IMR-90 (cell line): ENCODE measurements around the gene SLC16A4. TPM values are rescaled to one million over a fixed set of nuclear protein-coding genes. Genes with fewer than 3 reads are reported as not detected.

Experiments used
- ATAC-seq: fragments of 200-7000 bp; cut with Tn5 transposase; 2 replicates; pipeline ENCODE4 v1.9.1; 2020; ENCODE audit warnings: low read depth, mild to moderate bottlenecking, moderate library complexity
- BruUV-seq: library from RNA; stranded (reverse); fragments of 400-500 nt; replicated peaks from 2 replicates; lab custom pipeline; 2021; lab: Mats Ljungman, UMichigan
- CTCF ChIA-PET: fragments of 300-600 bp; formaldehyde crosslinking; extraction: SDS; loops from one replicate; lab custom pipeline; 2021; ENCODE audit warnings: antibody characterized with exemption; lab: Yijun Ruan, JAX
- POLR2A ChIA-PET: fragments of 300-600 bp; sonication (Branson Sonifier 250); formaldehyde crosslinking; loops from one replicate; lab custom pipeline; 2022; ENCODE audit warnings: antibody characterized with exemption; ENCODE audit not compliant: unreplicated experiment; lab: Charles Lee
- DNase-seq: peaks from one replicate; pipeline ENCODE4 v3.0.0; 2013
- H2AFZ ChIP-seq: replicated peaks from 2 replicates; pipeline ENCODE3; 2013; ENCODE audit warnings: low read length, mild to moderate bottlenecking; ENCODE audit not compliant: poor library complexity
- H2AK5ac ChIP-seq: 2 replicates; pipeline ENCODE4 v1.6.1; 2013; ENCODE audit warnings: low read depth, low read length, inconsistent platforms
- H2AK9ac ChIP-seq: replicated peaks from 2 replicates; pipeline ENCODE3; 2013; ENCODE audit warnings: mild to moderate bottlenecking, low read depth, low read length, moderate library complexity; ENCODE audit not compliant: poor library complexity
- H2BK120ac ChIP-seq: 2 replicates; pipeline ENCODE4 v1.6.1; 2013; ENCODE audit warnings: low read depth, low read length, inconsistent platforms
- H2BK15ac ChIP-seq: 3 replicates; pipeline ENCODE4 v1.6.1; 2013; ENCODE audit warnings: low read depth, low read length, inconsistent platforms
- H2BK20ac ChIP-seq: 2 replicates; pipeline ENCODE4 v1.6.1; 2013; ENCODE audit warnings: low read depth, mild to moderate bottlenecking, inconsistent platforms, low read length, moderate library complexity
- H2BK5ac ChIP-seq: 2 replicates; pipeline ENCODE4 v1.6.1; 2013; ENCODE audit warnings: mild to moderate bottlenecking, low read depth, low read length, inconsistent platforms; ENCODE audit not compliant: poor library complexity, severe bottlenecking
- H3K14ac ChIP-seq: replicated peaks from 2 replicates; pipeline ENCODE4 v1.6.1; 2013; ENCODE audit warnings: low read depth, low read length, inconsistent platforms
- H3K18ac ChIP-seq: 2 replicates; pipeline ENCODE4 v1.6.1; 2013; ENCODE audit warnings: low read depth, low read length, control low read depth
- H3K23ac ChIP-seq: 2 replicates; pipeline ENCODE4 v1.6.1; 2013; ENCODE audit warnings: low read depth, low read length, inconsistent platforms
- H3K27ac ChIP-seq: 2 replicates; pipeline ENCODE4 v1.5.1; 2013; ENCODE audit warnings: mild to moderate bottlenecking, control low read depth, low read length; ENCODE audit not compliant: insufficient read depth
- H3K27me3 ChIP-seq: 2 replicates; pipeline ENCODE4 v1.6.1; 2013; ENCODE audit warnings: low read length; ENCODE audit not compliant: control insufficient read depth, insufficient read depth
- H3K36me3 ChIP-seq: 2 replicates; pipeline ENCODE4 v1.6.1; 2013; ENCODE audit warnings: low read length, mixed read lengths; ENCODE audit not compliant: control insufficient read depth, insufficient read depth
- H3K4ac ChIP-seq: 2 replicates; pipeline ENCODE4 v1.6.1; 2013; ENCODE audit warnings: low read depth, low read length, inconsistent platforms
- H3K4me1 ChIP-seq: 2 replicates; pipeline ENCODE4 v1.6.1; 2013; ENCODE audit warnings: low read length, mixed read lengths; ENCODE audit not compliant: control insufficient read depth, insufficient read depth
- H3K4me2 ChIP-seq: 2 replicates; pipeline ENCODE4 v1.6.1; 2013; ENCODE audit warnings: low read depth, mild to moderate bottlenecking, control low read depth, low read length, moderate library complexity
- H3K4me3 ChIP-seq: 2 replicates; pipeline ENCODE4 v1.5.1; 2013; ENCODE audit warnings: low read depth, mild to moderate bottlenecking, control low read depth, low read length, moderate library complexity; ENCODE audit not compliant: insufficient read depth
- H3K56ac ChIP-seq: 2 replicates; pipeline ENCODE4 v1.6.1; 2013; ENCODE audit warnings: low read length, inconsistent platforms; ENCODE audit not compliant: insufficient read depth; ENCODE audit errors: extremely low read depth
- H3K79me1 ChIP-seq, 2 experiments: 2 replicates each; pipeline ENCODE4 v1.6.1; 2013; ENCODE audit warnings: low read length in 2 of 2, inconsistent platforms in 1 of 2, low read depth in 1 of 2
- H3K9ac ChIP-seq: 2 replicates; pipeline ENCODE4 v1.6.1; 2013; ENCODE audit warnings: low read depth, low read length, control low read depth
- H3K9me1 ChIP-seq: 2 replicates; pipeline ENCODE4 v1.6.1; 2013; ENCODE audit warnings: low read length, inconsistent platforms; ENCODE audit not compliant: insufficient read depth
- H3K9me3 ChIP-seq: 2 replicates; pipeline ENCODE4 v1.6.1; 2013; ENCODE audit warnings: low read length; ENCODE audit not compliant: control insufficient read depth, insufficient read depth
- H4K20me1 ChIP-seq: 2 replicates; pipeline ENCODE4 v1.6.1; 2013; ENCODE audit warnings: low read length, inconsistent platforms; ENCODE audit not compliant: insufficient read depth
- H4K5ac ChIP-seq: 2 replicates; pipeline ENCODE4 v1.6.1; 2013; ENCODE audit warnings: mild to moderate bottlenecking, low read depth, low read length, control low read depth
- H4K8ac ChIP-seq, 2 experiments: 2 replicates each; pipeline ENCODE4 v1.6.1; 2013; ENCODE audit warnings: low read depth in 2 of 2, low read length in 2 of 2, control low read depth in 1 of 2, inconsistent platforms in 1 of 2
- H4K91ac ChIP-seq: 2 replicates; pipeline ENCODE4 v1.6.1; 2013; ENCODE audit warnings: low read depth, low read length, inconsistent platforms; ENCODE audit not compliant: insufficient read depth
- BHLHE40 ChIP-seq: fragments of 150-350 bp; IDR thresholded peaks from 2 replicates; pipeline ENCODE4 v1.6.1; 2016; ENCODE audit warnings: mild to moderate bottlenecking, low read depth, low read length
- CHD1 ChIP-seq: IDR thresholded peaks from 2 replicates; pipeline ENCODE4 v1.6.1; 2012; ENCODE audit warnings: low read depth, low read length, improper control_type of control experiment
- FOS ChIP-seq: fragments of 150-350 bp; IDR thresholded peaks from 2 replicates; pipeline ENCODE4 v1.6.1; 2016; ENCODE audit warnings: low read depth, low read length
- MXI1 ChIP-seq: IDR thresholded peaks from 2 replicates; pipeline ENCODE4 v1.6.1; 2012; ENCODE audit warnings: low read depth, mild to moderate bottlenecking, low read length, moderate library complexity, borderline replicate concordance
- RCOR1 ChIP-seq: IDR thresholded peaks from 2 replicates; pipeline ENCODE4 v1.6.1; 2012; ENCODE audit warnings: mild to moderate bottlenecking, low read length, improper control_type of control experiment; ENCODE audit not compliant: insufficient replicate concordance
- RFX5 ChIP-seq: IDR thresholded peaks from 2 replicates; pipeline ENCODE4 v1.8.0; 2012; ENCODE audit warnings: low read depth, mild to moderate bottlenecking, low read length, moderate library complexity
- SMC3 ChIP-seq: fragments of 150-350 bp; IDR thresholded peaks from 2 replicates; pipeline ENCODE4 v1.6.1; 2016; ENCODE audit warnings: low read depth, mild to moderate bottlenecking, antibody characterized with exemption, low read length, moderate library complexity
- WGBS, 2 experiments: methylation state at CpG; one replicate each; pipeline versions ENCODE4 v1.1.5 to v1.1.7; 2013; ENCODE audit warnings: missing lambda C conversion rate in 2 of 2; ENCODE audit not compliant: insufficient read length in 1 of 2; ENCODE audit errors: extremely low coverage in 2 of 2; 5-methylcytosine and 5-hydroxymethylcytosine counted together
- dilution Hi-C: fragments of 300-500 bp; cut with HindIII; formaldehyde crosslinking; loops from one replicate; pipeline ENCODE4 v1.14.3; 2018; ENCODE audit warnings: low sequenced_read_pairs; ENCODE audit not compliant: unreplicated experiment
- in situ Hi-C: fragments of 300-500 bp; cut with MboI; formaldehyde crosslinking; loops from 3 replicates; pipeline ENCODE4 v1.14.3; 2019; ENCODE audit warnings: low sequenced_read_pairs, inconsistent platforms, mixed read lengths
- intact Hi-C: fragments of 100-400 bp; cut with micrococcal nuclease; formaldehyde crosslinking; loops from 2 replicates; pipeline ENCODE4 v1.10.0; 2022
- polyA plus RNA-seq, 3 experiments: library from polyadenylated mRNA; depleted of rRNA; stranded (reverse); fragments of >200 nt; gene quantifications; 2 replicates each; pipeline ENCODE4 v1.2.3, GENCODE V29; 2012; ENCODE audit warnings: low replicate concordance in 1 of 3
- total RNA-seq: library from RNA; depleted of rRNA; stranded (reverse); fragments of >200 nt; gene quantifications from 2 replicates; pipeline ENCODE4 v1.2.3, GENCODE V29; 2012
- TF ChIP-seq, protein P1 (sequence below): fragments of 150-350 bp; IDR thresholded peaks from 2 replicates; pipeline ENCODE4 v1.6.1; 2017; ENCODE audit warnings: mild to moderate bottlenecking, antibody characterized with exemption, low read length, low read depth

Gene SLC16A4
- total and polyA plus RNA-seq, 2 of the 4 experiments (the other 2 are of a cell fraction): 27.7 to 65.2 TPM

DNA sequence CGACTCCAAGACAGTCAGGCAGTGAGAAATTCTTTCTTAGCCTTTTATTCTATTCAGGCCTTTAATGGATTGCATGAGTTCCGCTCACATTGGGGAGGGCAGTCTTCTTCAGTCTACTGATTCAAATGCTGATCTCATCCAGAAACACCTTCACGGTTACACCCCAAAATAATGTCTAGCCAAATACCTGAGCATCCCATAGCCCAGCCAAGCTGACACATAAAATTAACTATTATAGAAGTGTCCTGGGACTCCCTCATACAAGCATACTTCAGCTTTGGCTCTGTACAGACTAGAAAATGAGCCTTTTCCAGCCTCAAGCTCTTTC lies 3.6 kb upstream of the SLC16A4 start:
- in situ Hi-C loops: no loop called here
- no peak for DNase-seq
- BruUV-seq: no TSS peak
- Histone ChIP-seq H3K4me2 (peak overlapping the region; percentile 80), H2AFZ (peak overlapping the region; percentile 1), H3K27me3 (no peaks in the 10 kb centered on the region), H3K79me1 (peaks cover 0 to 9% of the 10 kb centered on the region in 2 experiments; a peak in 1 of 4 replicates), H2BK120ac (peak overlapping the region; percentile 74), H3K9me1 (no peaks in the 10 kb centered on the region; the same call in none of the 2 replicates), H3K4ac (peak overlapping the region; percentile 51), H3K36me3 (peaks cover 3% of the 10 kb centered on the region), H3K9ac (peak overlapping the region; percentile 42; the same call in 1 of the 2 replicates), H3K18ac (peak overlapping the region; percentile 93), H4K5ac (peak overlapping the region; percentile 91), H3K56ac (peak overlapping the region; percentile 77; the same call in 1 of the 2 replicates), H4K20me1 (peaks cover 3% of the 10 kb centered on the region; the same call in 1 of the 2 replicates), H4K91ac (peak overlapping the region; percentile 43), H2AK9ac (no peak overlapping the region), H2BK15ac (peak overlapping the region; percentile 53; the same call in 1 of the 3 replicates), H3K4me3 (no peak overlapping the region), H3K23ac (peak overlapping the region; percentile 9; the same call in 1 of the 2 replicates), H3K27ac (peak overlapping the region; percentile 98), H3K4me1 (peaks cover 14% of the 10 kb centered on the region), H2BK20ac (peak overlapping the region; percentile 44), H3K9me3 (no peaks in the 10 kb centered on the region), H2BK5ac (peak overlapping the region; percentile 94), H4K8ac (peak overlapping the region; percentile 56 to 75), H3K14ac (peak overlapping the region; percentile 48; the same call in 1 of the 2 replicates), H2AK5ac (peak overlapping the region; percentile 37; the same call in 1 of the 2 replicates)
- no peak for ATAC-seq
- dilution Hi-C loops: no loop called here
- TF ChIP-seq MXI1: no peak
- no peak for TF ChIP-seq CHD1
- TF ChIP-seq BHLHE40: no peak
- TF ChIP-seq SMC3: no peak
- no peak for TF ChIP-seq FOS
- TF ChIP-seq RCOR1: no peak
- TF ChIP-seq RFX5: no peak
- TF ChIP-seq, protein P1, sequence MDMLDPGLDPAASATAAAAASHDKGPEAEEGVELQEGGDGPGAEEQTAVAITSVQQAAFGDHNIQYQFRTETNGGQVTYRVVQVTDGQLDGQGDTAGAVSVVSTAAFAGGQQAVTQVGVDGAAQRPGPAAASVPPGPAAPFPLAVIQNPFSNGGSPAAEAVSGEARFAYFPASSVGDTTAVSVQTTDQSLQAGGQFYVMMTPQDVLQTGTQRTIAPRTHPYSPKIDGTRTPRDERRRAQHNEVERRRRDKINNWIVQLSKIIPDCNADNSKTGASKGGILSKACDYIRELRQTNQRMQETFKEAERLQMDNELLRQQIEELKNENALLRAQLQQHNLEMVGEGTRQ: no peak
- ChIA-PET CTCF (no interaction called here), POLR2A (no interaction called here)
- intact Hi-C loops: loop anchor here (2.0 kb wide), 1 partner anchor 14 kb away; no protein-coding TSS in a partner anchor
- WGBS, 2 experiments: 100% methylated on average over 1 of the region's 3 CpGs; no CpG with 5 or more reads in 1 of the 2 experiments
